ENCODE data around the gene MTFMT. TPM values are rescaled to one million over a fixed set of nuclear protein-coding genes. Genes with fewer than 3 reads are reported as not detected.
"Not testable (repeated sequence)": the region's sequence is repeated elsewhere in the genome, so short reads cannot be mapped to it uniquely, and the experiment has no call there.

The MTFMT gene
- polyA plus RNA-seq (2013, experiment 1 of 2) = 9.4 TPM
- polyA plus RNA-seq (2013, experiment 2 of 2) = 12.2 TPM

GRCh38 chr15:65028921-65029735 is at the start of gene MTFMT:
TSS of gene MTFMT (minus strand) at chr15:65029639. CDS start at chr15:65029613, 26 bp downstream.
- H3K9me3 ChIP-seq (ENCODE audit: control insufficient read depth, low read length) = no peaks in the 10 kb centered on the region
- H3K27ac ChIP-seq (ENCODE audit: low read depth, low read length, severe bottlenecking) = no peak within 1 kb of the TSS
- H3K4me3 ChIP-seq (ENCODE audit: extremely low read depth, insufficient read depth, low read length, poor library complexity, severe bottlenecking) = peak within 1 kb of the TSS; percentile 80
- 0 to 1% methylated on average over 45 to 57 of the region's 73 CpGs for WGBS, 2 experiments (ENCODE audit: insufficient coverage in 2 of 2)
- H3K36me3 ChIP-seq (ENCODE audit: control insufficient read depth, insufficient read depth, low read length) = peaks cover 21% of the 10 kb centered on the region
- H3K4me1 ChIP-seq (ENCODE audit: control insufficient read depth, insufficient read depth, low read length, poor library complexity, severe bottlenecking) = peaks cover 10% of the 10 kb centered on the region

GRCh38 chr15:65077981-65078352 is 48.5 kb upstream of the MTFMT start:
- Histone ChIP-seq H3K4me3 (ENCODE audit: extremely low read depth, insufficient read depth, low read length, poor library complexity, severe bottlenecking) (no peak overlapping the region), H3K36me3 (ENCODE audit: control insufficient read depth, insufficient read depth, low read length) (no peaks in the 10 kb centered on the region), H3K9me3 (ENCODE audit: control insufficient read depth, low read length) (peaks cover under 1% of the 10 kb centered on the region), H3K4me1 (ENCODE audit: control insufficient read depth, insufficient read depth, low read length, poor library complexity, severe bottlenecking) (peaks cover 17% of the 10 kb centered on the region), H3K27ac (ENCODE audit: low read depth, low read length, severe bottlenecking) (no peak overlapping the region)
- 59 to 70% methylated on average over 18 to 23 of the region's 24 CpGs for WGBS, 2 experiments (ENCODE audit: insufficient coverage in 2 of 2)

- no peaks in the 10 kb centered on the region for H3K36me3 ChIP-seq (ENCODE audit: control insufficient read depth, insufficient read depth, low read length)
- no peak overlapping the region for H3K27ac ChIP-seq (ENCODE audit: low read depth, low read length, severe bottlenecking)
- 91 to 94% methylated on average over 70 to 85 of the region's 85 CpGs for WGBS, 2 experiments (ENCODE audit: insufficient coverage in 2 of 2)
- H3K4me1 ChIP-seq (ENCODE audit: control insufficient read depth, insufficient read depth, low read length, poor library complexity, severe bottlenecking) = peaks cover 12% of the 10 kb centered on the region
- H3K9me3 ChIP-seq (ENCODE audit: control insufficient read depth, low read length) = peaks cover 6% of the 10 kb centered on the region
- no peak overlapping the region for H3K4me3 ChIP-seq (ENCODE audit: extremely low read depth, insufficient read depth, low read length, poor library complexity, severe bottlenecking)
Observed at GRCh38 chr15:65077291-65077980, 48.0 kb upstream of the MTFMT start.

GRCh38 chr15:65076486-65077290 is 47.2 kb upstream of the MTFMT start, which contains the start of gene KBTBD13:
TSS of gene KBTBD13 (plus strand) at chr15:65076746. CDS start at chr15:65076816, 70 bp downstream.
- 96 to 97% methylated on average over 56 to 73 of the region's 73 CpGs for WGBS, 2 experiments (ENCODE audit: insufficient coverage in 2 of 2)
- no peak within 1 kb of the TSS for H3K4me3 ChIP-seq (ENCODE audit: extremely low read depth, insufficient read depth, low read length, poor library complexity, severe bottlenecking)
- no peak within 1 kb of the TSS for H3K27ac ChIP-seq (ENCODE audit: low read depth, low read length, severe bottlenecking)
- peaks cover 6% of the 10 kb centered on the region for H3K9me3 ChIP-seq (ENCODE audit: control insufficient read depth, low read length)
- H3K36me3 ChIP-seq (ENCODE audit: control insufficient read depth, insufficient read depth, low read length) = no peaks in the 10 kb centered on the region
- peaks cover 9% of the 10 kb centered on the region for H3K4me1 ChIP-seq (ENCODE audit: control insufficient read depth, insufficient read depth, low read length, poor library complexity, severe bottlenecking)

- peaks cover 14% of the 10 kb centered on the region for H3K4me1 ChIP-seq (ENCODE audit: control insufficient read depth, insufficient read depth, low read length, poor library complexity, severe bottlenecking)
- H3K36me3 ChIP-seq (ENCODE audit: control insufficient read depth, insufficient read depth, low read length); H3K9me3 ChIP-seq (ENCODE audit: control insufficient read depth, low read length); H3K4me3 ChIP-seq (ENCODE audit: extremely low read depth, insufficient read depth, low read length, poor library complexity, severe bottlenecking); H3K27ac ChIP-seq (ENCODE audit: low read depth, low read length, severe bottlenecking): not testable (repeated sequence)
- WGBS, 2 experiments (ENCODE audit: insufficient coverage in 2 of 2) = 92 to 98% methylated on average over 10 to 11 of the region's 12 CpGs
Observed at GRCh38 chr15:65075607-65076395, 46.4 kb upstream of the MTFMT start.

- not testable (repeated sequence) for H3K4me3 ChIP-seq (ENCODE audit: extremely low read depth, insufficient read depth, low read length, poor library complexity, severe bottlenecking); H3K36me3 ChIP-seq (ENCODE audit: control insufficient read depth, insufficient read depth, low read length); H3K27ac ChIP-seq (ENCODE audit: low read depth, low read length, severe bottlenecking); H3K9me3 ChIP-seq (ENCODE audit: control insufficient read depth, low read length)
- WGBS, 2 experiments (ENCODE audit: insufficient coverage in 2 of 2) = 98 to 100% methylated on average over 5 to 7 of the region's 22 CpGs
- peaks cover 14% of the 10 kb centered on the region for H3K4me1 ChIP-seq (ENCODE audit: control insufficient read depth, insufficient read depth, low read length, poor library complexity, severe bottlenecking)
Observed at GRCh38 chr15:65074946-65075345, 45.5 kb upstream of the MTFMT start.

GRCh38 chr15:65072617-65073016 is 43.2 kb upstream of the MTFMT start:
- 96 to 100% methylated on average over 3 of the region's 3 CpGs for WGBS, 2 experiments (ENCODE audit: insufficient coverage in 2 of 2)
- peaks cover 6% of the 10 kb centered on the region for H3K9me3 ChIP-seq (ENCODE audit: control insufficient read depth, low read length)
- peaks cover 17% of the 10 kb centered on the region for H3K4me1 ChIP-seq (ENCODE audit: control insufficient read depth, insufficient read depth, low read length, poor library complexity, severe bottlenecking)
- H3K36me3 ChIP-seq (ENCODE audit: control insufficient read depth, insufficient read depth, low read length) = no peaks in the 10 kb centered on the region
- no peak overlapping the region for H3K27ac ChIP-seq (ENCODE audit: low read depth, low read length, severe bottlenecking)
- H3K4me3 ChIP-seq (ENCODE audit: extremely low read depth, insufficient read depth, low read length, poor library complexity, severe bottlenecking) = no peak overlapping the region

- Histone ChIP-seq H3K27ac (ENCODE audit: low read depth, low read length, severe bottlenecking) (no peak overlapping the region), H3K4me1 (ENCODE audit: control insufficient read depth, insufficient read depth, low read length, poor library complexity, severe bottlenecking) (peaks cover 17% of the 10 kb centered on the region)
- WGBS, 2 experiments (ENCODE audit: insufficient coverage in 2 of 2) = no CpG with 5 or more reads among the region's 1 CpG
Observed at GRCh38 chr15:65072027-65072426, 42.6 kb upstream of the MTFMT start.

GRCh38 chr15:65071381-65071811 is 42.0 kb upstream of the MTFMT start:
- no peak overlapping the region for H3K27ac ChIP-seq (ENCODE audit: low read depth, low read length, severe bottlenecking)
- H3K4me3 ChIP-seq (ENCODE audit: extremely low read depth, insufficient read depth, low read length, poor library complexity, severe bottlenecking) = no peak overlapping the region
- H3K4me1 ChIP-seq (ENCODE audit: control insufficient read depth, insufficient read depth, low read length, poor library complexity, severe bottlenecking) = peaks cover 19% of the 10 kb centered on the region
- WGBS, 2 experiments (ENCODE audit: insufficient coverage in 2 of 2) = 73 to 77% methylated on average over 3 to 4 of the region's 5 CpGs
- H3K36me3 ChIP-seq (ENCODE audit: control insufficient read depth, insufficient read depth, low read length) = no peaks in the 10 kb centered on the region
- H3K9me3 ChIP-seq (ENCODE audit: control insufficient read depth, low read length) = peaks cover 6% of the 10 kb centered on the region

More at GRCh38 chr15:65072027-65072426, 42.6 kb upstream of the MTFMT start:
- Histone ChIP-seq H3K4me3 (ENCODE audit: extremely low read depth, insufficient read depth, low read length, poor library complexity, severe bottlenecking) (no peak overlapping the region), H3K36me3 (ENCODE audit: control insufficient read depth, insufficient read depth, low read length) (no peaks in the 10 kb centered on the region), H3K9me3 (ENCODE audit: control insufficient read depth, low read length) (peaks cover 6% of the 10 kb centered on the region)

All from mesodermal cell (in vitro differentiated cells).